Measurements from ENCODE around the gene OVCA2. TPM values are rescaled to one million over a fixed set of nuclear protein-coding genes. Genes with fewer than 3 reads are reported as not detected.

OVCA2 gene
- polyA plus RNA-seq, 1 donor = 26.8 TPM

DNA sequence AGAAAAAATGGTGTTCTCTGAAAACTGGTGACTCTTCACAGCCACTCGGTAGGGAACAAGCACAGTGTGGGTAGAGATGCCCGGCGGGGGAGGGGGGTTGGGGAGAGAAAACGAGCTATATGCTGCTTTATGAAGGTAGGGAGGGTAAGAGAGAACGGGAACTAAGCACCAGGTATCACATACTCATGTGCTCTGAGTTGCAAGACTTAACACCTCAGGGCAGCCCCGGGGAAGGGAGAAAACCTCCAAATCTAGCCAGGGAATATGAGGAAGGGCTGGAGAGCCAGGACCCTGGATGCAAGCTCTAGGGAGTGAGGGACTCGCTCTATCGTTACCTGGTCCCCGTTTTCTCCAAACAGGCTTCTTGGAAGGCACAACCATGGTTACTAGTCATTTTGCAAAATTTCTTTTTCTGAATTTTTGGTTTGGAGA lies 48.4 kb downstream of the OVCA2 start:
- Histone ChIP-seq H3K27ac (ENCODE audit: low read length) (peak overlapping the region; percentile 83), H3K4me1 (ENCODE audit: control insufficient read depth, insufficient read depth, low read length) (peaks cover 30% of the 10 kb centered on the region), H3K9me3 (ENCODE audit: control insufficient read depth, low read depth, low read length) (no peaks in the 10 kb centered on the region), H3K36me3 (ENCODE audit: control insufficient read depth, insufficient read depth, low read length) (peaks cover 2% of the 10 kb centered on the region), H3K27me3 (ENCODE audit: control insufficient read depth, insufficient read depth, low read length) (no peaks in the 10 kb centered on the region), H3K4me3 (ENCODE audit: low read length) (no peak overlapping the region)
- no peak for DNase-seq
- WGBS (ENCODE audit: insufficient coverage, low lambda C conversion rate) = no CpG with 5 or more reads among the region's 9 CpGs

DNA sequence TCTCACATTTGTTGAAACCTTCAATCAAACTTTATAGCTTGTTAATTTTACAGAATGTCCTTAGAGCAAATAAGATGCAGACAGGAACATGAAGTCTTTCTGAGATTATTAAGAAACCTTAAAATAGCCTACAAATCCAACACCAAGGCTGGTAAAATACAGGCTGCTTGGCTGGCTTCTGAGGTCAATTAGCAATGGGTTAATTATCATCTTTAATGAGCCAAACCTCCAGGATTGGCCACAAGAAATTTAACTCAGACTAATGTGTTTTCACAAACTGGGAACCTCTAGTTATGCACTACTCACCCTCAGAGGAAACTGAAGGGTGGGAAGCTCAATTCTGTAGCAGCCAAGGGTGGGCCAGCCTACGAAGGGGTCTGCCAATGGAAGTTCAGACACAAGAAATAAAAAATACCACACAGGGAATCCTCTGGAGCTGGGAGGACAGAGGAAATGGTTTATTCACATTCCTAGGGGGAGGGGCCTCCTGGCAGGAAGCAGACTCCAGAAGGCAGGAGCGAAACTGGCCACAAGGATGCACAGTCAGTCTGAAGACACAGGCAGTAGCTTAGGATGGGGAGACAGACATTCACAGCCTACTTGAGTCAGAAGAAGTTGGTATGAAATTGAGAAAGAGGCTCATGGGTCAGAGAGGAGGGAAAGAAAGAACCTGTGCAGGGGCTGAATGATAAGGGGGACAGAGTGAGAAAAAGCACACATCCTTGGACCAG lies 49.1 kb downstream of the OVCA2 start:
- Histone ChIP-seq H3K36me3 (ENCODE audit: control insufficient read depth, insufficient read depth, low read length) (peaks cover 2% of the 10 kb centered on the region), H3K4me3 (ENCODE audit: low read length) (no peak overlapping the region), H3K4me1 (ENCODE audit: control insufficient read depth, insufficient read depth, low read length) (peaks cover 26% of the 10 kb centered on the region), H3K27ac (ENCODE audit: low read length) (peak overlapping the region; percentile 44), H3K27me3 (ENCODE audit: control insufficient read depth, insufficient read depth, low read length) (no peaks in the 10 kb centered on the region), H3K9me3 (ENCODE audit: control insufficient read depth, low read depth, low read length) (no peaks in the 10 kb centered on the region)
- peak in 1 of 2 donors; percentile 60 for DNase-seq
- no CpG with 5 or more reads among the region's 2 CpGs for WGBS (ENCODE audit: insufficient coverage, low lambda C conversion rate)

- Histone ChIP-seq H3K36me3 (ENCODE audit: control insufficient read depth, insufficient read depth, low read length) (peaks cover 2% of the 10 kb centered on the region), H3K4me1 (ENCODE audit: control insufficient read depth, insufficient read depth, low read length) (peaks cover 23% of the 10 kb centered on the region), H3K4me3 (ENCODE audit: low read length) (no peak overlapping the region), H3K9me3 (ENCODE audit: control insufficient read depth, low read depth, low read length) (no peaks in the 10 kb centered on the region), H3K27me3 (ENCODE audit: control insufficient read depth, insufficient read depth, low read length) (no peaks in the 10 kb centered on the region), H3K27ac (ENCODE audit: low read length) (no peak overlapping the region)
- no peak for DNase-seq
- WGBS (ENCODE audit: insufficient coverage, low lambda C conversion rate) = 100% methylated on average over 1 of the region's 4 CpGs
Observed at GRCh38 chr17:2092253-2092652, 50.4 kb downstream of the OVCA2 start.

Other genes with a start within 250 kb of the OVCA2 start
- gene SMYD4, start 212.1 kb upstream of the OVCA2 start, polyA plus RNA-seq = 15.4 TPM
- gene RPA1, start 212.0 kb upstream of the OVCA2 start, polyA plus RNA-seq = 64.4 TPM
- 0.45 TPM for gene RTN4RL1, start 16.7 kb upstream of the OVCA2 start, polyA plus RNA-seq
- gene DPH1, start 11.9 kb upstream of the OVCA2 start, polyA plus RNA-seq = 40.4 TPM
- gene HIC1, start 13.1 kb downstream of the OVCA2 start, polyA plus RNA-seq = 15.9 TPM

All from large intestine (tissue), 3 donors.